HCT116 (cell line): Measurements from ENCODE around the gene LRBA. TPM values are rescaled to one million over a fixed set of nuclear protein-coding genes. Genes with fewer than 3 reads are reported as not detected.

Experiments
- ATAC-seq: fragments of 200-7000 bp; cut with Tn5 transposase; 2 replicates; pipeline ENCODE4 v1.9.1; 2020; ENCODE audit warnings: mild to moderate bottlenecking, moderate library complexity
- BruUV-seq: library from RNA; stranded (reverse); fragments of 400-500 nt; replicated peaks from 2 replicates; lab custom pipeline; 2021; lab: Mats Ljungman, UMichigan
- CTCF ChIA-PET: fragments of 300-600 bp; sonication (Branson Sonifier 250); formaldehyde crosslinking; loops from one replicate; lab custom pipeline; 2021; ENCODE audit warnings: antibody characterized with exemption; lab: Charles Lee
- POLR2A ChIA-PET: fragments of 300-600, 350-600 bp; sonication (Branson Sonifier 250); formaldehyde crosslinking; loops from one replicate; lab custom pipeline; 2021; ENCODE audit warnings: antibody characterized with exemption; lab: Charles Lee
- RAD21 ChIA-PET, 2 experiments: fragments of 300-600 bp; sonication (Branson Sonifier 250); formaldehyde crosslinking; loops; one replicate each; lab custom pipeline; 2023; ENCODE audit warnings: low total read pairs in 2 of 2; ENCODE audit not compliant: uncharacterized antibody in 2 of 2, unreplicated experiment in 2 of 2, low non-redundant PET in 1 of 2; lab: Charles Lee
- DNase-seq: peaks from one replicate; pipeline ENCODE4 v3.0.0-alpha.2; 2010; ENCODE audit warnings: low read depth, low spot score
- H2AFZ ChIP-seq: fragments of 200-600 bp; shearing (Covaris generic), sonication (generic); 2 replicates; pipeline ENCODE4 v1.6.1; 2017; ENCODE audit warnings: low read depth, mixed run types, mixed read lengths, antibody characterized with exemption, low read length; ENCODE audit not compliant: poor library complexity, severe bottlenecking
- H3K27ac ChIP-seq: 2 replicates; pipeline ENCODE4 v1.5.1; 2012; ENCODE audit warnings: low read depth, low read length
- H3K27me3 ChIP-seq: fragments of 200-600 bp; sonication (generic); 2 replicates; pipeline ENCODE4 v1.6.1; 2016; ENCODE audit warnings: mixed run types, low read length, mixed read lengths; ENCODE audit not compliant: insufficient read depth
- H3K36me3 ChIP-seq, 2 experiments: fragments of 200-500 bp in 1 of 2; fragments of 200-600 bp in 1 of 2; sonication (Bioruptor generic) in 1 of 2; sonication (generic) in 1 of 2; 2 replicates each; pipeline versions ENCODE4 v1.5.1 to v1.6.1; 2014 to 2016; ENCODE audit warnings: low read length in 2 of 2, inconsistent platforms in 1 of 2, mixed read lengths in 1 of 2, mixed run types in 1 of 2; ENCODE audit not compliant: insufficient read depth in 2 of 2, control insufficient read depth in 1 of 2
- H3K4me1 ChIP-seq, 2 experiments: fragments of 200-600 bp in 1 of 2; sonication (generic) in 1 of 2; 2 replicates each; pipeline versions ENCODE4 v1.5.1 to v1.6.1; 2012 to 2017; ENCODE audit warnings: low read length in 2 of 2, inconsistent platforms in 1 of 2, mild to moderate bottlenecking in 1 of 2, mixed read lengths in 1 of 2, mixed run types in 1 of 2, moderate library complexity in 1 of 2; ENCODE audit not compliant: insufficient read depth in 2 of 2, control insufficient read depth in 1 of 2
- H3K4me2 ChIP-seq: fragments of 200-600 bp; sonication (generic); 2 replicates; pipeline ENCODE4 v1.6.1; 2017; ENCODE audit warnings: mixed run types, low read length, mixed read lengths
- H3K4me3 ChIP-seq, 2 experiments: fragments of 200-600 bp in 1 of 2; sonication (generic) in 1 of 2; replicated peaks in 1 of 2; 2 replicates each; pipeline ENCODE4 v1.5.1; 2011 to 2016; ENCODE audit warnings: low read length in 2 of 2, control low read depth in 1 of 2, low read depth in 1 of 2, mild to moderate bottlenecking in 1 of 2, mixed read lengths in 1 of 2, mixed run types in 1 of 2
- H3K79me2 ChIP-seq: fragments of 200-600 bp; sonication (generic); 2 replicates; pipeline ENCODE4 v1.6.1; 2017; ENCODE audit warnings: mild to moderate bottlenecking, mixed run types, low read length, moderate library complexity, mixed read lengths; ENCODE audit not compliant: insufficient read depth
- H3K9ac ChIP-seq: fragments of 200-600 bp; sonication (generic); 2 replicates; pipeline ENCODE4 v1.6.1; 2016; ENCODE audit warnings: low read length, mixed read lengths
- H3K9me2 ChIP-seq: fragments of 200-600 bp; sonication (generic), shearing (Covaris generic); 2 replicates; pipeline ENCODE4 v1.6.1; 2017; ENCODE audit warnings: mixed run types, mild to moderate bottlenecking, moderate library complexity; ENCODE audit not compliant: insufficient read depth
- H3K9me3 ChIP-seq, 2 experiments: fragments of 200-500 bp in 1 of 2; fragments of 200-600 bp in 1 of 2; sonication (Bioruptor generic) in 1 of 2; sonication (generic) in 1 of 2; 2 replicates each; pipeline ENCODE4 v1.6.1; 2014 to 2017; ENCODE audit warnings: low read length in 2 of 2, mixed read lengths in 2 of 2, inconsistent platforms in 1 of 2, low read depth in 1 of 2, mild to moderate bottlenecking in 1 of 2, mixed run types in 1 of 2, moderate library complexity in 1 of 2; ENCODE audit not compliant: control insufficient read depth in 1 of 2, insufficient read depth in 1 of 2
- H4K20me1 ChIP-seq: fragments of 200-600 bp; sonication (generic), shearing (Covaris generic); 2 replicates; pipeline ENCODE4 v1.6.1; 2017; ENCODE audit warnings: mixed run types, mild to moderate bottlenecking, moderate library complexity; ENCODE audit not compliant: insufficient read depth
- CBX3 ChIP-seq: IDR thresholded peaks from 2 replicates; pipeline ENCODE4 v1.6.1; 2012; ENCODE audit warnings: low read depth
- EZH2 ChIP-seq: fragments of 200-600 bp; sonication (generic); IDR thresholded peaks from 2 replicates; pipeline ENCODE4 v1.6.1; 2017; ENCODE audit warnings: antibody characterized with exemption, mixed run types
- EZH2phosphoT487 ChIP-seq: fragments of 200-600 bp; IDR thresholded peaks from 2 replicates; pipeline ENCODE4 v1.6.1; 2018; ENCODE audit warnings: antibody characterized with exemption, borderline replicate concordance
- FOSL1 ChIP-seq: IDR thresholded peaks from 2 replicates; pipeline ENCODE4 v1.6.1; 2012; ENCODE audit warnings: low read depth
- POLR2A ChIP-seq: IDR thresholded peaks from 2 replicates; pipeline ENCODE4 v1.7.0; 2011; ENCODE audit warnings: borderline replicate concordance; ENCODE audit not compliant: insufficient read depth, insufficient read length; ENCODE audit errors: extremely low read depth
- POLR2AphosphoS5 ChIP-seq: IDR thresholded peaks from 2 replicates; pipeline ENCODE4 v1.6.1; 2011; ENCODE audit warnings: mild to moderate bottlenecking, low read depth, low read length, moderate library complexity
- REST ChIP-seq: IDR thresholded peaks from 2 replicates; pipeline ENCODE4 v1.6.1; 2012; ENCODE audit warnings: low read depth
- SP1 ChIP-seq: IDR thresholded peaks from 2 replicates; pipeline ENCODE4 v1.6.1; 2012; ENCODE audit warnings: low read depth
- SRF ChIP-seq: IDR thresholded peaks from 2 replicates; pipeline ENCODE4 v1.6.1; 2012; ENCODE audit warnings: low read depth
- TCF7L2 ChIP-seq: IDR thresholded peaks from 2 replicates; pipeline ENCODE4 v1.7.0; 2011; ENCODE audit warnings: borderline replicate concordance, inconsistent platforms; ENCODE audit not compliant: insufficient read depth, insufficient read length; ENCODE audit errors: extremely low read depth
- YY1 ChIP-seq: IDR thresholded peaks from 2 replicates; pipeline ENCODE4 v1.6.1; 2011; ENCODE audit warnings: low read length, low read depth, moderate library complexity, mild to moderate bottlenecking; ENCODE audit not compliant: insufficient replicate concordance; ENCODE audit errors: extremely low read depth
- ZBTB33 ChIP-seq: IDR thresholded peaks from 2 replicates; pipeline ENCODE4 v1.6.1; 2011; ENCODE audit warnings: mild to moderate bottlenecking, low read length, moderate library complexity; ENCODE audit not compliant: insufficient replicate concordance; ENCODE audit errors: extremely low read depth
- intact Hi-C: fragments of 100-400 bp; cut with micrococcal nuclease; formaldehyde crosslinking; loops from 2 replicates; pipeline ENCODE4 v1.10.0; 2022
- total RNA-seq: library from RNA; stranded (reverse); gene quantifications from one replicate; pipeline ENCODE4 v1.2.1, GENCODE V29; 2021; ENCODE audit not compliant: unreplicated experiment

The LRBA gene
- total RNA-seq, 1 experiment from 2014 or later = 79.8 TPM

- no peak for ATAC-seq
- Histone ChIP-seq H3K27me3 (no peaks in the 10 kb centered on the region), H2AFZ (no peak overlapping the region), H3K9ac (no peak overlapping the region), H3K9me2 (no peaks in the 10 kb centered on the region)
- RAD21 ChIA-PET = no interaction called here
- no TSS peak for BruUV-seq
- no peak for TF ChIP-seq POLR2AphosphoS5
- no peak for TF ChIP-seq POLR2A
- no peak for TF ChIP-seq FOSL1
- no peak for TF ChIP-seq SRF
- no peak for TF ChIP-seq SP1
- no peak for TF ChIP-seq ZBTB33
- no peak for TF ChIP-seq EZH2phosphoT487
- no peak for TF ChIP-seq CBX3
- no peak for TF ChIP-seq YY1
- no peak for TF ChIP-seq REST
- TF ChIP-seq TCF7L2 = no peak
- TF ChIP-seq EZH2 = no peak
- TF ChIP-seq, all 23 proteins: peak for 0
- H3K9me3 ChIP-seq = no peaks in the 10 kb centered on the region
- DNase-seq = no peak
- intact Hi-C loops = no loop called here
- no peaks in the 10 kb centered on the region for H3K4me1 ChIP-seq
- CTCF ChIA-PET = no interaction called here
- H3K27ac ChIP-seq = no peak overlapping the region
- no peaks in the 10 kb centered on the region for H3K79me2 ChIP-seq
- no peaks in the 10 kb centered on the region; a peak in 1 of 4 replicates for H3K36me3 ChIP-seq
- no peak overlapping the region for H3K4me2 ChIP-seq
- no peaks in the 10 kb centered on the region; the same call in 1 of the 2 replicates for H4K20me1 ChIP-seq
- POLR2A ChIA-PET = no interaction called here
- H3K4me3 ChIP-seq = no peak overlapping the region
These were observed 583.9 kb downstream of the LRBA start for GRCh38 chr4:150431221-150431620.
